ENCODE data around the gene CD300E.

Gene CD300E

DNA sequence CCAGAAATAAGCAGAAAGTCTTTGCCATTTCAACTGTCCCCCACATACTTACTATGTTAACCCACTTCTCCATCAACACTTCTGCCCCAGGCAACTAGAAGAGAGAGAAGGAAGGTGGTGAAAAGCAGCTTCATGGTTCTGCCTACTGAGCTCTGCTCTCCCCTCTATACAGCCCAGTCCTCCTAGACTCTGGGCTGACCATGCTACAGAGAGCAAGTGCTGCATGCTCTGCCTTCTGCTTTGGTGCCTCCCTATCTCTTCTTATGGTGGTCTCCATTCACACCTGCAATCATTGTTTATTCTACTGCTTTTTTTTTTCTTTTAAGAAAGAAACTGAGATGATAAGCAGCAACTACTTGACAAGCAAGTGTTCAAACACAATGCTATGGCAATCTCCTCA, 20.3 kb upstream of the CD300E start:
- TF ChIP-seq, protein P1, sequence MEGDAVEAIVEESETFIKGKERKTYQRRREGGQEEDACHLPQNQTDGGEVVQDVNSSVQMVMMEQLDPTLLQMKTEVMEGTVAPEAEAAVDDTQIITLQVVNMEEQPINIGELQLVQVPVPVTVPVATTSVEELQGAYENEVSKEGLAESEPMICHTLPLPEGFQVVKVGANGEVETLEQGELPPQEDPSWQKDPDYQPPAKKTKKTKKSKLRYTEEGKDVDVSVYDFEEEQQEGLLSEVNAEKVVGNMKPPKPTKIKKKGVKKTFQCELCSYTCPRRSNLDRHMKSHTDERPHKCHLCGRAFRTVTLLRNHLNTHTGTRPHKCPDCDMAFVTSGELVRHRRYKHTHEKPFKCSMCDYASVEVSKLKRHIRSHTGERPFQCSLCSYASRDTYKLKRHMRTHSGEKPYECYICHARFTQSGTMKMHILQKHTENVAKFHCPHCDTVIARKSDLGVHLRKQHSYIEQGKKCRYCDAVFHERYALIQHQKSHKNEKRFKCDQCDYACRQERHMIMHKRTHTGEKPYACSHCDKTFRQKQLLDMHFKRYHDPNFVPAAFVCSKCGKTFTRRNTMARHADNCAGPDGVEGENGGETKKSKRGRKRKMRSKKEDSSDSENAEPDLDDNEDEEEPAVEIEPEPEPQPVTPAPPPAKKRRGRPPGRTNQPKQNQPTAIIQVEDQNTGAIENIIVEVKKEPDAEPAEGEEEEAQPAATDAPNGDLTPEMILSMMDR (IDR thresholded peaks at IDR 0.05; ENCODE audit: insufficient read depth, low read depth, low read length, missing control alignments) = no peak

GRCh38 chr17:74642995-74643394, 19.5 kb upstream of the CD300E start:
- TF ChIP-seq, protein P1 (IDR thresholded peaks at IDR 0.05; ENCODE audit: insufficient read depth, low read depth, low read length, missing control alignments) = no peak
- DNase-seq (ENCODE audit: low read depth) = no peak
- no peak overlapping the region for H3K4me3 ChIP-seq (ENCODE audit: low read depth, low read length)

More for the DNA sequence above, 20.3 kb upstream of the CD300E start:
- no peak for DNase-seq (ENCODE audit: low read depth)
- H3K4me3 ChIP-seq (ENCODE audit: low read depth, low read length) = no peak overlapping the region

DNA sequence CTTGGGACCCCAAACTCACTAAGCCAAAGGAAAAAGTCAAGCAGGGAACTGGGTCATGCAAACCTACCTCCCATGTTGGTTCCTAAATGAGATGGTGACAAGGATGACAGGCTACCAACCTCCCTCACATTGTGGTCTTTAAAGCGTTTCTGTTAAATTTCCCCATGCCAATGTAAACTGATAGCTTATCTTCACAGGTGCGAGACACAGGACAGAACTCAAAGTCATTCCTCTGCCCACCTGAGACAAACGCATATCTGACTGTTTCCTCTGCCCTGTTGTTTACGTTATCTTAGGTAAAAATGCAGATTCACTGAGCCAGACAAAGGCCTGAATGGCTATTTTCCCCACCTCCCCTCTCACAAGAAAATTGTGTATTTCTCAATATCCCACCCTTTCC, 19.0 kb upstream of the CD300E start:
- TF ChIP-seq, protein P1 (IDR thresholded peaks at IDR 0.05; ENCODE audit: insufficient read depth, low read depth, low read length, missing control alignments) = no peak
- DNase-seq (ENCODE audit: low read depth) = no peak
- H3K4me3 ChIP-seq (ENCODE audit: low read depth, low read length) = no peak overlapping the region

- TF ChIP-seq, protein P1 (IDR thresholded peaks at IDR 0.05; ENCODE audit: insufficient read depth, low read depth, low read length, missing control alignments) = no peak
- no peak for DNase-seq (ENCODE audit: low read depth)
- H3K4me3 ChIP-seq (ENCODE audit: low read depth, low read length) = no peak overlapping the region
Observed at GRCh38 chr17:74641958-74642298, 18.4 kb upstream of the CD300E start.

DNA sequence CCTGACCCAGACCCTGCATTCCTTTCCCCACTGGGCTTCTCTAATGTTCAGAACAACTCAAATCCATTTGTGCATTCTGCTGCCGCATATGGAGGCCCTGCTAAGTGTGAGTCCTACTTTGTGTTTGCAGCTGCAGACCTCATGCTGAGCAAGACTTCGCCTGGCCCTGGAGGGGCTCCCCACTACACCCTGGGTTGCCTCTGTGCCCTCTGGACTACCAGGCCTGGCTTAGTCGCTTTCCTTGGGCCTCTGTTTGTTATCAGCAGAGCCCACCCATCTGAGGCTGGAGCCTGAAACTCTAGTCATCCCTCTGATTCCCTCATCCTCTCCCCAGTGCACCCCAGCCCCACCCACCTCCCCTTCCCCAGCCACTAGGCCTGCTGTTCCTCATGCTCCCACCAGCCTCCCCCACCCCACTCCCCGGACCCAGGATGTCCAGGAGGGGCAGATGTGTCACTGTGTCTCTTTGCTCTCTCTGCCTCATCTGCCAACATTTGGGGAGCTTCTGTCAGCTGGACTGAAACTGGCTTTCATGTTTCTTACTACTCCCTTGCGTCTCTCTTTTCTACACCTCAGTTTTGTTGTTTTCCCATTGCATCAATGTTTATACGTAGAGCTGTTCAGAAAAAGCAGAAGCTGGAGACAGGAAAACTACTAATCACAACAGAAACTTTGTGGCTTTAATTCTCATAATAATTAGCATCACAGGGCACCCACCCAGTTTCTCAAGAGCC, 17.9 kb upstream of the CD300E start:
- no peak overlapping the region for H3K4me3 ChIP-seq (ENCODE audit: low read depth, low read length)
- TF ChIP-seq, protein P1 (IDR thresholded peaks at IDR 0.05; ENCODE audit: insufficient read depth, low read depth, low read length, missing control alignments) = no peak
- peak; percentile 24 for DNase-seq (ENCODE audit: low read depth)

- no peak overlapping the region for H3K4me3 ChIP-seq (ENCODE audit: low read depth, low read length)
- DNase-seq (ENCODE audit: low read depth) = peak; percentile 52
- TF ChIP-seq, protein P1 (IDR thresholded peaks at IDR 0.05; ENCODE audit: insufficient read depth, low read depth, low read length, missing control alignments) = no peak
Observed at GRCh38 chr17:74639704-74640151, 16.2 kb upstream of the CD300E start.

- no peak for DNase-seq (ENCODE audit: low read depth)
- H3K4me3 ChIP-seq (ENCODE audit: low read depth, low read length) = no peak overlapping the region
- TF ChIP-seq, protein P1 (IDR thresholded peaks at IDR 0.05; ENCODE audit: insufficient read depth, low read depth, low read length, missing control alignments) = no peak
Observed at GRCh38 chr17:74637926-74638325, 14.4 kb upstream of the CD300E start.
